Panc1 (cell line): ENCODE measurements around the gene ZFAND2B. TPM values are rescaled to one million over a fixed set of nuclear protein-coding genes. Genes with fewer than 3 reads are reported as not detected.
"Not testable (repeated sequence)": the region's sequence is repeated elsewhere in the genome, so short reads cannot be mapped to it uniquely, and the experiment has no call there.

Source experiments
- ATAC-seq: fragments of 200-7000 bp; cut with Tn5 transposase; 2 replicates; pipeline ENCODE4 v1.9.1; 2020; ENCODE audit warnings: mild to moderate bottlenecking, moderate library complexity
- BruUV-seq: library from RNA; stranded (reverse); fragments of 400-500 nt; replicated peaks from 2 replicates; lab custom pipeline; 2021; lab: Mats Ljungman, UMichigan
- CTCF ChIA-PET: fragments of 300-600 bp; sonication (Branson Sonifier 250); formaldehyde crosslinking; loops from one replicate; lab custom pipeline; 2022; ENCODE audit warnings: antibody characterized with exemption; lab: Charles Lee
- POLR2A ChIA-PET: fragments of 300-600 bp; sonication (Branson Sonifier 250); formaldehyde crosslinking; loops from one replicate; lab custom pipeline; 2022; ENCODE audit warnings: antibody characterized with exemption; lab: Charles Lee
- DNase-seq: peaks from one replicate; pipeline ENCODE4 v3.0.0-alpha.2; 2010; ENCODE audit warnings: low read depth, low spot score
- H3K27ac ChIP-seq: 2 replicates; pipeline ENCODE4 v1.5.1; 2011; ENCODE audit warnings: mild to moderate bottlenecking, low read length, inconsistent platforms
- H3K27me3 ChIP-seq: fragments of 200-500 bp; sonication (Bioruptor generic); 2 replicates; pipeline ENCODE4 v1.6.0; 2014; ENCODE audit warnings: low read length, inconsistent platforms; ENCODE audit not compliant: control insufficient read depth, insufficient read depth
- H3K36me3 ChIP-seq: fragments of 200-500 bp; sonication (Bioruptor generic); 2 replicates; pipeline ENCODE4 v1.5.1; 2014; ENCODE audit warnings: inconsistent platforms, mild to moderate bottlenecking, low read length, moderate library complexity; ENCODE audit not compliant: control insufficient read depth, insufficient read depth
- H3K4me1 ChIP-seq: 2 replicates; pipeline ENCODE4 v1.5.1; 2011; ENCODE audit warnings: inconsistent platforms, mild to moderate bottlenecking, low read length, moderate library complexity; ENCODE audit not compliant: control insufficient read depth, insufficient read depth
- H3K4me3 ChIP-seq, 2 experiments: 2 replicates each; pipeline ENCODE4 v1.5.1; 2011 to 2012; ENCODE audit warnings: low read depth in 2 of 2, low read length in 2 of 2, mild to moderate bottlenecking in 2 of 2, inconsistent platforms in 1 of 2, moderate library complexity in 1 of 2
- H3K9me3 ChIP-seq: fragments of 200-500 bp; sonication (Bioruptor generic); 2 replicates; pipeline ENCODE4 v1.5.1; 2014; ENCODE audit warnings: low read depth, mild to moderate bottlenecking, inconsistent platforms, low read length, moderate library complexity; ENCODE audit not compliant: control insufficient read depth, insufficient read depth
- CTCF ChIP-seq: fragments of 450-650 bp; IDR thresholded peaks from 2 replicates; pipeline ENCODE4 v1.5.1; 2017; ENCODE audit warnings: mild to moderate bottlenecking
- POLR2AphosphoS5 ChIP-seq: IDR thresholded peaks from 2 replicates; pipeline ENCODE4 v1.6.1; 2012; ENCODE audit warnings: mild to moderate bottlenecking, low read depth, low read length, moderate library complexity
- SIN3A ChIP-seq: IDR thresholded peaks from 2 replicates; pipeline ENCODE4 v1.6.1; 2012; ENCODE audit warnings: low read depth, mild to moderate bottlenecking, low read length, moderate library complexity, borderline replicate concordance; ENCODE audit not compliant: insufficient read depth
- TCF7L2 ChIP-seq: IDR thresholded peaks from 2 replicates; pipeline ENCODE4 v1.6.1; 2011; ENCODE audit warnings: mild to moderate bottlenecking, low read depth, low read length, inconsistent platforms
- in situ Hi-C: cut with HindIII; loops from 2 replicates; pipeline ENCODE4 v1.10.0; 2016; ENCODE audit warnings: low sequenced_read_pairs, low pct_unique_long_range_greater_than_20kb
- intact Hi-C: fragments of 100-400 bp; cut with micrococcal nuclease; formaldehyde crosslinking; loops from one replicate; pipeline ENCODE4 v1.10.0; 2022; ENCODE audit not compliant: unreplicated experiment
- total RNA-seq: library from RNA; stranded (reverse); gene quantifications from one replicate; pipeline ENCODE4 v1.2.1, GENCODE V29; 2021; ENCODE audit not compliant: unreplicated experiment
- TF ChIP-seq, protein P1 (sequence below), 2 experiments: IDR thresholded peaks; 2 replicates each; pipeline ENCODE4 v1.6.1; 2011 to 2012; ENCODE audit warnings: low read depth in 2 of 2, control low read depth in 1 of 2, low read length in 1 of 2, mild to moderate bottlenecking in 1 of 2, moderate library complexity in 1 of 2; ENCODE audit not compliant: insufficient read depth in 1 of 2

Gene ZFAND2B
- total RNA-seq, 1 experiment from 2014 or later = 43.2 TPM

- H3K27ac ChIP-seq, H3K4me1 ChIP-seq, H3K4me3 ChIP-seq, ATAC-seq, H3K9me3 ChIP-seq, BruUV-seq, in situ Hi-C loops, H3K36me3 ChIP-seq, H3K27me3 ChIP-seq, intact Hi-C loops, DNase-seq: not testable (repeated sequence)
- ChIA-PET POLR2A (interaction anchor here (0.6 kb wide), 1 partner anchor 32 kb away, joined by 3 read pairs; the partner anchor contains the start of gene SLC23A3), CTCF (interaction anchor here (0.6 kb wide), 1 partner anchor 10 kb away, joined by 6 read pairs; no protein-coding TSS in a partner anchor)
These were observed 5.3 kb upstream of the ZFAND2B start for GRCh38 chr2:219201331-219201730.

DNA sequence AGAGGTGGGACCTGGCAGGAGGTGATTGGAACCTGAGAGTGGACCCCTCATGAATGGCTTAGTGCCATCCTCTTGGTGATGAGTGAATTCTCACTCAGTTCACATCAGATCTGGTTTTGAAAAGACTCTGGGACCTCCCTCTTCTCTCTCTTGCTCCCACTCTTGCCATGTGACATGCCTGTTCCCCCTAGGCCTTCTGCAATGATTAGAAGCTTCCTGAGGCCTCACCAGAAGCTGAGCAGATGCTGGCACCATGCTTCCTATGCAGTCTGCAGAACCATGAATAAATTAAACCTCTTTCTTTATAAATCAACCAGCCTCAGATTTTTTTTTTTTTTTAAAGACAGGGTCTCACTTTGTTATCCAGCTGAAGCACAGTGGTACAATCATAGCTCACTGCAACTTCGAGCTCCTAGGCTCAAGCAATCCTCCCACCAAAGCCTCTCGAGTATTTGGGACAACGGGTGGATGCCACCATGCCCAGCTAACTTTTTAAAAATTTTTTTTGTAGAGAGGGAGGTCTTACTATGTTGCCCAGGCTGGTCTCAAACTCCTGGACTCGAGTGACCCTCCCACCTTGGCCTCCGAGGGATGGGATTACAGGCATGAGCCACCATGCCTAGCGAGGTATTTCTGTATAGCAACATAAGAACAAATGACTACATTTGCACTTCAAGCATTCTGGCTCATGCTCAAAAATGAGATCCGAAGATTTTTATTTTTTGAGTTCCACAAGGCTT, 2.0 kb upstream of the ZFAND2B start:
- Histone ChIP-seq H3K4me1 (peaks cover 16% of the 10 kb centered on the region), H3K36me3 (0 out of 2 replicates have a peak, but pooled peaks cover 2% of the 10 kb centered on the region), H3K27ac (no peak overlapping the region), H3K9me3 (no peaks in the 10 kb centered on the region), H3K27me3 (no peaks in the 10 kb centered on the region), H3K4me3 (no peak overlapping the region)
- TF ChIP-seq TCF7L2 = no peak
- ChIA-PET CTCF (no interaction called here), POLR2A (no interaction called here)
- ATAC-seq (no peak), DNase-seq (no peak)
- in situ Hi-C loops = no loop called here
- intact Hi-C loops = no loop called here
- no TSS peak for BruUV-seq

GRCh38 chr2:219205165-219205538, 1.4 kb upstream of the ZFAND2B start:
- H3K4me1 ChIP-seq = peaks cover 16% of the 10 kb centered on the region
- in situ Hi-C loops = no loop called here
- TF ChIP-seq POLR2AphosphoS5 (no peak), TCF7L2 (no peak), CTCF (no peak), SIN3A (no peak)
- TF ChIP-seq, protein P1, sequence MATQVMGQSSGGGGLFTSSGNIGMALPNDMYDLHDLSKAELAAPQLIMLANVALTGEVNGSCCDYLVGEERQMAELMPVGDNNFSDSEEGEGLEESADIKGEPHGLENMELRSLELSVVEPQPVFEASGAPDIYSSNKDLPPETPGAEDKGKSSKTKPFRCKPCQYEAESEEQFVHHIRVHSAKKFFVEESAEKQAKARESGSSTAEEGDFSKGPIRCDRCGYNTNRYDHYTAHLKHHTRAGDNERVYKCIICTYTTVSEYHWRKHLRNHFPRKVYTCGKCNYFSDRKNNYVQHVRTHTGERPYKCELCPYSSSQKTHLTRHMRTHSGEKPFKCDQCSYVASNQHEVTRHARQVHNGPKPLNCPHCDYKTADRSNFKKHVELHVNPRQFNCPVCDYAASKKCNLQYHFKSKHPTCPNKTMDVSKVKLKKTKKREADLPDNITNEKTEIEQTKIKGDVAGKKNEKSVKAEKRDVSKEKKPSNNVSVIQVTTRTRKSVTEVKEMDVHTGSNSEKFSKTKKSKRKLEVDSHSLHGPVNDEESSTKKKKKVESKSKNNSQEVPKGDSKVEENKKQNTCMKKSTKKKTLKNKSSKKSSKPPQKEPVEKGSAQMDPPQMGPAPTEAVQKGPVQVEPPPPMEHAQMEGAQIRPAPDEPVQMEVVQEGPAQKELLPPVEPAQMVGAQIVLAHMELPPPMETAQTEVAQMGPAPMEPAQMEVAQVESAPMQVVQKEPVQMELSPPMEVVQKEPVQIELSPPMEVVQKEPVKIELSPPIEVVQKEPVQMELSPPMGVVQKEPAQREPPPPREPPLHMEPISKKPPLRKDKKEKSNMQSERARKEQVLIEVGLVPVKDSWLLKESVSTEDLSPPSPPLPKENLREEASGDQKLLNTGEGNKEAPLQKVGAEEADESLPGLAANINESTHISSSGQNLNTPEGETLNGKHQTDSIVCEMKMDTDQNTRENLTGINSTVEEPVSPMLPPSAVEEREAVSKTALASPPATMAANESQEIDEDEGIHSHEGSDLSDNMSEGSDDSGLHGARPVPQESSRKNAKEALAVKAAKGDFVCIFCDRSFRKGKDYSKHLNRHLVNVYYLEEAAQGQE (IDR thresholded peaks at IDR 0.05; ENCODE audit: insufficient read depth in 1 of 2, low read depth in 2 of 2, low read length in 1 of 2) = no peak
- intact Hi-C loops = no loop called here
- no TSS peak for BruUV-seq
- no peaks in the 10 kb centered on the region for H3K9me3 ChIP-seq
- no peak overlapping the region for H3K27ac ChIP-seq
- DNase-seq (no peak), ATAC-seq (no peak)
- ChIA-PET POLR2A (no interaction called here), CTCF (no interaction called here)
- H3K36me3 ChIP-seq = 0 out of 2 replicates have a peak, but pooled peaks cover 2% of the 10 kb centered on the region
- H3K27me3 ChIP-seq = no peaks in the 10 kb centered on the region
- no peak overlapping the region for H3K4me3 ChIP-seq
